Measurements from ENCODE around the gene KIF1C. TPM values are rescaled to one million over a fixed set of nuclear protein-coding genes. Genes with fewer than 3 reads are reported as not detected.

Gene KIF1C
- total RNA-seq, 1 experiment from 2014 or later = 85.6 TPM

GRCh38 chr17:4951486-4951885 is 46.3 kb upstream of the KIF1C start:
- WGBS (ENCODE audit: extremely low coverage, insufficient read length, low lambda C conversion rate) = no CpG with 5 or more reads among the region's 3 CpGs
- peak overlapping the region; percentile 87 to 95 for H3K4me3 Mint-ChIP-seq
- H2BK15ac ChIP-seq (ENCODE audit: low read depth, low read length) = no peak overlapping the region
- TF ChIP-seq CTCF (conservative IDR thresholded peaks at IDR 0.05) = no peak
- no peak overlapping the region for H2AK5ac ChIP-seq (ENCODE audit: insufficient read length, low read length)
- no peak overlapping the region for H2AFZ ChIP-seq (ENCODE audit: low read length)
- no peak overlapping the region for H4K91ac ChIP-seq (ENCODE audit: insufficient read length, low read depth, low read length)
- no peak overlapping the region for H2BK12ac ChIP-seq (ENCODE audit: insufficient read length, low read depth, low read length)
- peaks cover 5 to 11% (median 6%) of the 10 kb centered on the region in 3 experiments for H3K36me3 Mint-ChIP-seq (ENCODE audit: insufficient read depth in 1 of 3, low read depth in 3 of 3)
- H3K14ac ChIP-seq (ENCODE audit: insufficient read depth, low read length) = no peak overlapping the region
- no peak overlapping the region for H3T11ph ChIP-seq (ENCODE audit: low read length)
- H4K8ac ChIP-seq (replicated peaks; ENCODE audit: insufficient read length, low read depth, low read length) = no peak overlapping the region
- peaks cover 23% of the 10 kb centered on the region for H3K23me2 ChIP-seq (ENCODE audit: insufficient read length, low read depth, low read length, poor library complexity, severe bottlenecking)
- peaks cover 4% of the 10 kb centered on the region; the same call in 1 of the 2 replicates for H3K4me1 ChIP-seq (ENCODE audit: insufficient read depth, low read length)
- H4K20me1 ChIP-seq (ENCODE audit: control insufficient read depth, insufficient read depth, insufficient read length) = no peaks in the 10 kb centered on the region
- no peaks in the 10 kb centered on the region; the same call in 1 of the 2 replicates for H3K27me3 Mint-ChIP-seq (ENCODE audit: low read depth)
- H2BK5ac ChIP-seq (ENCODE audit: insufficient read length, low read length) = no peak overlapping the region
- peaks cover 8% of the 10 kb centered on the region; the same call in 1 of the 2 replicates for H3K79me2 ChIP-seq (ENCODE audit: insufficient read depth, low read length)
- peak overlapping the region; percentile 10 to 94 (median 58); a peak in 4 of 7 replicates for H3K27ac Mint-ChIP-seq
- no peak overlapping the region for H3K18ac ChIP-seq (ENCODE audit: insufficient read length, low read depth, low read length)
- no peak overlapping the region for H3K23ac ChIP-seq (ENCODE audit: insufficient read length, low read depth, low read length)
- no peak overlapping the region for H3K9ac ChIP-seq (ENCODE audit: extremely low read depth, insufficient read length, low read length)
- H3K9me3 Mint-ChIP-seq = peaks cover 0 to 2% of the 10 kb centered on the region in 2 experiments; a peak in 1 of 5 replicates
- peaks cover 32 to 34% of the 10 kb centered on the region in 2 experiments for H3K4me1 Mint-ChIP-seq
- no peaks in the 10 kb centered on the region for H3K9me3 ChIP-seq (ENCODE audit: control insufficient read depth, low read depth, low read length)
- no peak overlapping the region for H3K56ac ChIP-seq (ENCODE audit: insufficient read length, low read depth, low read length)
- H3K79me1 ChIP-seq (ENCODE audit: insufficient read depth, low read depth, low read length, poor library complexity, severe bottlenecking) = peaks cover 3% of the 10 kb centered on the region
- H3K27me3 ChIP-seq (ENCODE audit: insufficient read depth, low read length) = no peaks in the 10 kb centered on the region
- no peak overlapping the region for H3K4ac ChIP-seq (ENCODE audit: low read depth, low read length)
- no peak overlapping the region for H2BK20ac ChIP-seq (ENCODE audit: low read depth, low read length, poor library complexity, severe bottlenecking)
- no peak overlapping the region for H2BK120ac ChIP-seq (ENCODE audit: low read depth, low read length, poor library complexity, severe bottlenecking)
- H3K27ac ChIP-seq (ENCODE audit: insufficient read length, low read depth, low read length) = no peak overlapping the region
- no peak overlapping the region for H4K5ac ChIP-seq (ENCODE audit: insufficient read length, low read depth, low read length)
- DNase-seq = no peak
- H3K4me2 ChIP-seq (ENCODE audit: insufficient read depth, insufficient read length, low read length) = peak overlapping the region; percentile 72

All from H9 (cell line).